Activated CD8-positive, alpha-beta T cell treated with anti-CD3 and anti-CD28 coated beads, Interleukin-2, amount 10 ng/mL, durations not matched to agents 7 days and 5 days (primary cell): ENCODE measurements around the gene PALD1. TPM values are rescaled to one million over a fixed set of nuclear protein-coding genes. Genes with fewer than 3 reads are reported as not detected.

ENCODE experiments used
- ATAC-seq: fragments of 150-1000 bp; cut with Tn5 transposase; one replicate; pipeline ENCODE4 v1.10.0; 2021; ENCODE audit warnings: moderate library complexity
- CTCF ChIA-PET: fragments of 350-600 bp; sonication (Branson Sonifier 250); formaldehyde crosslinking; loops from one replicate; lab custom pipeline; 2021; ENCODE audit warnings: antibody characterized with exemption; lab: Charles Lee
- POLR2A ChIA-PET: fragments of 350-600 bp; sonication (Branson Sonifier 250); formaldehyde crosslinking; loops from one replicate; lab custom pipeline; 2021; ENCODE audit warnings: antibody characterized with exemption; lab: Charles Lee
- DNase-seq: peaks from one replicate; pipeline ENCODE4 v3.0.0-alpha.2; 2020
- H3K27ac Mint-ChIP-seq: one replicate; pipeline ENCODE4 v1.8.0; 2021; ENCODE audit warnings: mild to moderate bottlenecking, mixed read lengths
- H3K27me3 Mint-ChIP-seq: one replicate; pipeline ENCODE4 v1.8.0; 2021; ENCODE audit warnings: low read depth, mixed read lengths
- H3K36me3 Mint-ChIP-seq: one replicate; pipeline ENCODE4 v1.8.0; 2021; ENCODE audit warnings: low read depth, mixed read lengths
- H3K4me1 Mint-ChIP-seq: one replicate; pipeline ENCODE4 v1.8.0; 2021; ENCODE audit warnings: low read depth, mixed read lengths
- H3K4me3 Mint-ChIP-seq: one replicate; pipeline ENCODE4 v1.8.0; 2021; ENCODE audit warnings: mild to moderate bottlenecking, mixed read lengths
- H3K9me3 Mint-ChIP-seq: one replicate; pipeline ENCODE4 v1.8.0; 2022; ENCODE audit warnings: mixed read lengths; ENCODE audit not compliant: insufficient read depth
- total RNA-seq, 2 experiments: library from RNA; stranded (reverse); gene quantifications; one replicate each; pipeline ENCODE4 v1.2.3, GENCODE V29; 2021

PALD1 gene
- total RNA-seq = 1 to 10 TPM; 6.2 to 6.5 TPM

DNA sequence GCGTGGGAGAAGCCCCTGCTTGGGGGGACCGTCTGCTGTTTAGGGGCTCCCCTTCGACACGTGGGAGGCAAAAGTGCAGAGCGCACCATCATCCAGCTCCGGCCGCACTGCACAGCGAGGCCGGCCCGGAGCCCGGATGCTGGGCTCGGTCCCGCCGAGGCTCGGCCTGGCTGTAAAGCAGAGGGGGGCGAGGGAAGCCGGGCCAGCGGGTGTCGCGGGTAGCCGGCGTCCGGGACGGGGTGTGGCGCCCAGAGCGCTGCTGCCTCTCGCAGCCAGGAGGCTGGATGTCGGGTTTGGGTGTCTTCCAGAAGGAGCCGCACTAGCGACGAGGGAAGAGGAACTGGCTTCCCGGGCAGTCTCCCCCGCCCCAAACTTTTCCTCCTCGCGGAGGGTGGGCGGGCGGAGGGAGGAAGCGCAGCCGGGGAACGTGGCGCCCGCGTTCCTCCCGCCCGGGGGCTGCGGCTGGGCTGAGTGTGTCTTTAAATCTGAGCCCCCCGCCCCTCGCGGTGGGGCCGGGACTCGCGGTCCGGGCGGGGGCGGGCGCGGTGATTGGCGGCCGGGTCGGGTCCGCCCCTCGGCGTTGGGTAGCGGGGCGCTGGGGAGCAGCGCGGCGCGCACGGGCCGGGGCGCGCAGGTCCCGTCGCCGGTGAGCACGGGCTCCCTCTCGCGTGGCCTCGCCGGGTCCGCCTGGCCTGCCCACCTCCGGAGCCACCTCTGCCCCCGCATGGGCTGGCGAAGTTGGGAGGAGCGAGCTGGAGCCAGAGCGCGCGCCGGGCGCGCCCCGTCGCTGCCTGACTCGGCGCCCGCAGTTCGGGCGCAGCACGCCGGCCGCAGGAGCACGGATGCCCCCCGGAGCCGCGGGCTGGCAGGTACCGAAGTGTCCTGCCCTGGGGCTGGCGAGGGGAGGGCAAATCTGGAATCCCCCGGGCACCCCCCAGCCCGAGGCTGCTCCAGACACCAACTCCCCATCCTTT is at the start of gene PALD1:
TSS of gene PALD1 (plus strand) at position 577 of the 974 bp plus-strand sequence. CDS start 47,185 bp downstream, outside the sequence.
- Mint-ChIP-seq H3K36me3 (peaks cover 2% of the 10 kb centered on the region), H3K27ac (peak within 1 kb of the TSS; percentile 75), H3K27me3 (peaks cover 32% of the 10 kb centered on the region), H3K4me1 (peaks cover 61% of the 10 kb centered on the region), H3K9me3 (no peaks in the 10 kb centered on the region), H3K4me3 (peak within 1 kb of the TSS; percentile 77)
- POLR2A ChIA-PET = interaction anchor here (1.0 to 2.3 kb wide), 4 partner anchors 10 to 308 kb away, joined by 3 to 8 read pairs (median 4); partner anchors contain the start of genes EIF4EBP2 and SAR1A
- CTCF ChIA-PET = interaction anchor here (3.1 kb wide), 1 partner anchor 17 kb away, joined by 19 read pairs; no protein-coding TSS in a partner anchor
- DNase-seq (peak; percentile 54), ATAC-seq (peak; percentile 52)

DNA sequence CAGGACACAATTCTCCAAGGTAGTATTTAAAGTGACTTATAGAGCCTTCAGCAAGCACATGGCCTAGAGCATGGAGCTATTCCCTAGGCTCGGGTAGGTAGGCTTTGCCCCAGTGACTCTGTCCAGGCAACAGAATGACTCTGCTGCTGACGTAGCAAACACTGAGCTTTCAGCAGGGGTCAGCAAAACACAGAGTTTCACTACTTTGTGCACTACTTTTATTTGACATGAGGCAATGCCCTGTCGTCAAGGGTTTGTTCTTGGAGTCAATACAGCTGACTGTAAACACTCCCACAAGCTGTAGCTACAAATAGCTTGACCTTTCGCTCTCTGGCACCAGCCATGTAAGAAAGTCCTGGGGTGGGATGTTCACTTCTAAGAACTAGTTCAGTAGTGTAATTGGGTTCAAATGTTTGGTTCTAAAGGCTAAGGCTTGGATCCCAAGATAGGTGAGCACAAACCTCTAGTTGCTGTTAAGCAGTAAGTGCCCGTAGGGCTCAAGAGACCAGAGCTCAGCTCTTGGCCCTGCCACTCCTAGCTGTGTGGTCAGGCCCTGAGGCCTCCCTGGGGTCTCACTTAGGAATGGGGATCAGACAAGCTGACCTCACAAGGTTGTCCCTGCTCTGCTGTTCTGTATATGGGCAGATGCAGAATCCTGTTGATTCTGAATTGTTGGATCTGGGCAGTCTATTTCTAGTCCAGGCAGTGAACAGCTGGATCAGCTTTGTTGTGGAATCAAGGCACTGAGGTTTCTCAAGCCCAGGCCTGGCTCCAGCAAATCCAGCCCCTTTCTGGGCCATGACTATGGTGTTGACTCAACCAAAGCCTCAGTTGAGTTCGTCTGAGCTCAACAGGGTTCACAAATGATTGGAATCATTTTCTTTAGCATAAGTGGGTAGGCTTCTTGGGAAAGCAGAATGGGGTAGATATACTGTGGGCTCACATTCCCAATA is 47.8 kb upstream of the PALD1 start:
- CTCF ChIA-PET = interaction anchor here (1.1 to 2.5 kb wide), 5 partner anchors 13 to 106 kb away, joined by 3 to 11 read pairs (median 4); no protein-coding TSS in a partner anchor
- Mint-ChIP-seq H3K4me1 (peaks cover 22% of the 10 kb centered on the region), H3K4me3 (no peak overlapping the region), H3K27me3 (no peaks in the 10 kb centered on the region), H3K9me3 (no peaks in the 10 kb centered on the region), H3K27ac (no peak overlapping the region), H3K36me3 (peaks cover 16% of the 10 kb centered on the region)
- DNase-seq (no peak), ATAC-seq (no peak)
- POLR2A ChIA-PET = interaction anchor here (0.7 to 1.6 kb wide), 2 partner anchors 11 to 440 kb away, joined by 3 read pairs; partner anchors contain the start of gene NODAL

DNA sequence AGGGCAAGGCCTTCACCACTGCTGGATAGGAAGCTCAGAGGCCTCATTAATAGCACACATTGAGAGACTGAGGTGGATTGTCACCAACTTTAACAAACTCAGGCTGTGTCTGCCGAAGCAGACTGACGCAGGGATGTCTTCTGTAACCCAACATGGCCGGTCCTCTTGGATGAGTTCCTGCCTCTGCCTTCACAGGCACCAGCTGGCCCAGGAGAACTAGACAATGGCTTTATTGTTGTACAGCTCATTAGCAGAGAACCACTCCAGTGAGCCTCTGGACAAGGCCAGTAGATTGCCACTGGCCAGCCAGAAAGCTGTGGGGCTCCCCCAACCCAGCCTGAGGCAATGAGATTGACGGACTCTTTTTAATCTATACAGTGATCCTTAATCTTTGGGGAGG is 46.5 kb upstream of the PALD1 start:
- Mint-ChIP-seq H3K27me3 (peaks cover 3% of the 10 kb centered on the region), H3K9me3 (no peaks in the 10 kb centered on the region), H3K4me1 (peaks cover 22% of the 10 kb centered on the region), H3K36me3 (peaks cover 11% of the 10 kb centered on the region), H3K4me3 (peak overlapping the region; percentile 44), H3K27ac (no peak overlapping the region)
- DNase-seq (no peak), ATAC-seq (no peak)
- CTCF ChIA-PET = interaction anchor here (0.7 to 2.5 kb wide), 5 partner anchors 14 to 68 kb away, joined by 3 to 11 read pairs (median 5); no protein-coding TSS in a partner anchor
- POLR2A ChIA-PET = interaction anchor here (0.9 to 1.6 kb wide), 2 partner anchors 10 kb away, joined by 3 read pairs; partner anchors contain the start of gene NODAL

DNA sequence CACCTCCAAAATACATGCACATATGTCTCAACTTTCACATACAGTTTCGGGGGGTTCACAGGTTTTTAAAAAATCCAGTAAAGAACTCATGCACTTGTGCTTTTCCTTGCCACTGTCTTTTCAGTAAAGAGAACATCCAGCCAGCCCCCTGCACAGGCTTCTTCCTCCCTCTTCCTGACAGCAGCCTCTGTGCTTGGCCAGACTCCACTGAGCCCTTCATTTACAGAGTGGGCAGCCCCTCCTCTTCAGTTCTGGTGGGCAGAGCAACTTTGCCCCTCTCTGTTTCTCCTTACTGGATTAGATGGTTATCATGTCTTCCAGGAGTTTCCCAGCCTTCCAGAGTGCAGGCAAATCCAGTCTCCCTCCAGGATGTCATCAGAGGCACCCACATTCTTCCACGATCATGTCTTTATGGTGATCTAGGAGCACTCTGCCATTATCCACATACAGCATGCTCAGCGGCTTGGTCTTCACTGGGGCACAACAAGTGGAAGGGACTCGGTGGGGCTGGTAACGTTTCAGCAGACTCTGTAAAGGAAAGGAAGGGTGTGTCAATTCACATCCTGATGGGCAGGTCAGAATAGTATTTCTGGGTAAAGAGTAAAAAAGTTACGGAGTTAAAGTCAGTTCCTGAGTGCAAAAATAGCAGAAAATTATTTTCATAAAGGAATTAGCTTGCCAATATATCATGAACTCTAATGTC is 45.9 kb upstream of the PALD1 start:
- Mint-ChIP-seq H3K9me3 (no peaks in the 10 kb centered on the region), H3K4me1 (peaks cover 22% of the 10 kb centered on the region)
- ATAC-seq = no peak

DNA sequence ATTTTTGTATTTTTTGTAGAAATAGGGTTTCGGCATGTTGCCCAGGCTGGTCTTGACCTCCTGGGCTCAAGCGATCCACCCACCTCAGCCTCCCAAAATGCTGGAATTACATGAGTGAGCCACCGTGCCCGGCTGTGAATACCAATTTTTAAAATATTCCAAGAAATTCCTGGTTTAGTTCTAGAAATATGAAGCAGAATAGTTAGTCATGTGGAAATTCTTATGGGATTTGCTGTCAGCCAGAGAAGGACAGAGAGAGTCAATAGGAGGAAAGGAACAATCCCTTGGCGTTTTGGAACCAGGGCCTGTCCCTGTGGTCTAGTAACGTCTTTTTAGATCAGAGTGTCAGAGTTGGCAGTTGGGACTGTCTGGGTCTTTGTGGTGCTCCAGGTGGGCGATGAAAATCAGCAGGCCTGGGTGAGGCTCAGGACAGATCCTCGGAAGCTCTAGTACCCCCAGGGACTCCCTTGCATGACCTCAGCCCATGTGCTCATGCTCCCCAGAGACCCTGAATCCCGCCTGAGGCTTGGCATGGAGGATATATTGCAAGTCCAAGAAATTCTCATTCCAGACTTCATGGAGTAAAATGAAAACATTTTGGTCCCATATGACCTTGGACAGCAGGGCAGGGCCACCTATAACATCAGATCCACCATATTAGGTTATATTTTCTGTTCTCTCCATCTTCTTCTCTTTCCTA is 44.8 kb upstream of the PALD1 start:
- ChIA-PET CTCF (interaction anchor here (1.2 to 1.9 kb wide), 3 partner anchors 13 to 69 kb away, joined by 3 to 7 read pairs (median 3); no protein-coding TSS in a partner anchor), POLR2A (no interaction called here)
- Mint-ChIP-seq H3K9me3 (no peaks in the 10 kb centered on the region), H3K4me3 (no peak overlapping the region), H3K36me3 (peaks cover 6% of the 10 kb centered on the region), H3K4me1 (peaks cover 22% of the 10 kb centered on the region), H3K27me3 (peaks cover 13% of the 10 kb centered on the region), H3K27ac (no peak overlapping the region)
- ATAC-seq (no peak), DNase-seq (no peak)

More for the DNA sequence above, 45.9 kb upstream of the PALD1 start:
- H3K4me3 Mint-ChIP-seq = peak overlapping the region; percentile 44
- ChIA-PET CTCF (interaction anchor here (1.2 to 2.5 kb wide), 6 partner anchors 14 to 69 kb away, joined by 3 to 11 read pairs (median 4); no protein-coding TSS in a partner anchor), POLR2A (interaction anchor here (0.6 to 0.9 kb wide), 3 partner anchors 11 to 1470 kb away, joined by 3 read pairs; no protein-coding TSS in a partner anchor)
- DNase-seq = no peak
- H3K27ac Mint-ChIP-seq = peak overlapping the region; percentile 63
- peaks cover 8% of the 10 kb centered on the region for H3K27me3 Mint-ChIP-seq
- H3K36me3 Mint-ChIP-seq = peaks cover 11% of the 10 kb centered on the region

DNA sequence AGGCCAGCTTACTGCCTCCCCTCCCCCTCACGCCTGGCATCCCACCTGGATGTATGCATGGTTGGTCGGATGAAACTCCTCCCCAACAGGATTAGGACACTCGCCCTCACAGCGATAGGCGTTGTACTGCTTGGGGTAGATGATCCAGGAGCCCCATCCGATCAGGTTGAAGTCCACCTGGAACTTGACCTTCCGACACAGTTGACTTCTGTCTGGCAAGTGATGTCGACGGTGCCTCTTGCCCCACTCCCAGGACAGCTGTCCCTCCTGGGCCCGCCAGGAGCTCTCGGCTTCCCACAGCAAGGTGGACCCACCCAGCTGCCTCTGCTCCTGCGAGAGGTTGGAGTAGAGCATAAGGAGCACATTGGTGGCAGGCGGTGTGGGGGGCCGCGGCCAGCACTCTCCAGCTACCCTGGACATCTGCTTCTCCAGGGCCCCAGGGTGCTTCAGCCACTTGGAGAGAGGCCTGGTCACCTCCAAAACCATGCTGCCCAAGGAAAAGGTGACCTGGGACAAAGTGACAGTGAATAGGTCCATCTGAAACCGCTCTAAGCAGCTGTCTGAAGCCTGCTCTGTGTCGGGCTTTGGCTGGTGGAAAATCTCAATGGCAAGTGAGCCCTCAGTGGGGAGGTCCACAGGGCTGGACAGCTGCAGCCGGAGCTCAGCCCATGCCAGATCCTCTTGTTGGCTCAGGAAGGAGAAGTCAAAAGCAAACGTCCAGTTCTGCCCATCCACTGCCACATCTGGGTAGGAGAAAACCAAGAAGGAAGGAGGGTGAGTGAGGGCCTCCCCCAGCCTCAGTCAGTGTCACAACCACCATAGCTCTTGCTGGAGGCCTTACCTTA is 43.1 kb upstream of the PALD1 start:
- ATAC-seq (no peak), DNase-seq (no peak)
- no peak overlapping the region for H3K27ac Mint-ChIP-seq
- ChIA-PET POLR2A (interaction anchor here (1.8 kb wide), 1 partner anchor 31 kb away, joined by 4 read pairs; the partner anchor contains the start of gene EIF4EBP2), CTCF (interaction anchor here (1.1 kb wide), 1 partner anchor 8 kb away, joined by 3 read pairs; no protein-coding TSS in a partner anchor)
- no peak overlapping the region for H3K4me3 Mint-ChIP-seq
- peaks cover 25% of the 10 kb centered on the region for H3K4me1 Mint-ChIP-seq
- peaks cover 28% of the 10 kb centered on the region for H3K27me3 Mint-ChIP-seq
- H3K36me3 Mint-ChIP-seq = no peaks in the 10 kb centered on the region
- H3K9me3 Mint-ChIP-seq = no peaks in the 10 kb centered on the region

DNA sequence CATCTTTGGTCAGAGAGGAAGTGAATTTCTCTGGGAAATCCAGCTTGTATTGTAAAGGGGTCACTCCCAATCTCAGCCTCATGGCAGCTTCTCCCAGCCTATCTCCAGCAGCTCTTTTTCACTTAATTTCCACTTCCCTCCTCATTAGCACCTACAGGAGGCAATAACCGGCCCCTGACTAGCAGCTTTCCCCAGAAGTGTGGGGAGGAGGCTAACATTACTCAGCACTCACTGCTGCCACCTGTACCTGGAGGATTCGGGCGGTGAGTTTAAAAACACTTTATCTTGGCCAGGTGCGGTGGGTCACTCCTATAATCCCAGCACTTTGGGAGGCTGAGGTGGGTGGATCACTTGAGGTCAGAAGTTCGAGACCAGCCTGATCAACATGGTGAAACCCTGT is 40.8 kb upstream of the PALD1 start:
- no peak for ATAC-seq
- no peaks in the 10 kb centered on the region for H3K9me3 Mint-ChIP-seq
- ChIA-PET CTCF (interaction anchor here (0.7 to 1.3 kb wide), 2 partner anchors 12 to 38 kb away, joined by 3 to 4 read pairs; no protein-coding TSS in a partner anchor), POLR2A (no interaction called here)
- no peak overlapping the region for H3K27ac Mint-ChIP-seq
- no peak for DNase-seq
- no peaks in the 10 kb centered on the region for H3K36me3 Mint-ChIP-seq
- peaks cover 48% of the 10 kb centered on the region for H3K27me3 Mint-ChIP-seq
- peaks cover 22% of the 10 kb centered on the region for H3K4me1 Mint-ChIP-seq
- H3K4me3 Mint-ChIP-seq = no peak overlapping the region

DNA sequence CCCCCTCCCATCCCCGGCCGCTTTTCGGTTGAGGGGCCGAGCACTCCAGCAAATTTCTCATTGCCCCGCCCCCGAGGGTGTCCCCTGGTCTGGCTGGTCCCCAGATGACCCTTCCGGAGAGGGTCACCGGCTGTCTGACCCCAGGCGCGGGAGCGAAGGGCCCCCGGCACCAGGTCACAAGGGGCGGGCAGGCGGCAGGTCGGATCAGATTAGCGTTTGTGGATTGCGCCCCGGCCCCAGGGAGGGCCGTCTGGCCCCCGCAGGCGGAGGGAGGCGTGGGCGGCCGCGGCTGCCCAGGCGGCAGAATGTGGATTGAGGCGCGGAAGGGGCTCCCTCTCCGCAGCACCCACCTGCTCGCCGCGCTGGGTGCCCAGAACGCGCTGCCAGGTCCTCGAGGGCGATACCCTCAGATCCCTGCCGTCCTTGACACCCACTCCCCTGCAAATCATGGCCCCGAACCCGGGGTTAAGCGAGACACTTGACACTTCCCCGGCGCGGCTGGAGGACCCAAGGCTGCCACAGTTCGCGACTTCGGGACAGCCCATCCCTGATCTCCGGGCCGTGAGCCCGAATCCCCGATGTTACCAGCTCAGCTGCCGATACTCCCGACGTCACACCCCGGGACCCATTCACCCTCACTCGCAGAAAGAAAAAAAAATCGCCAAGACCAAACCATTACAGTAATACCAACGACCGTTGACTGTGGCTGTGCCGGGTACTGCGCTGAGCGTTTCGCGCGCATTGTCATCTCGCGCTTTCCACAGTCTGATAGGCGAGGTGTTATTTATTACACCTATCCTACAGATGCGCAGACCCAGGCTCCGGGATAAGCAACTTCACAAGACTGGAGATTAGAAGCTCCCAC is 38.0 kb upstream of the PALD1 start:
- peak; percentile 65 for ATAC-seq
- ChIA-PET CTCF (interaction anchor here (1.5 kb wide), 1 partner anchor 34 kb away, joined by 4 read pairs; no protein-coding TSS in a partner anchor), POLR2A (no interaction called here)
- H3K27me3 Mint-ChIP-seq = peaks cover 60% of the 10 kb centered on the region
- H3K9me3 Mint-ChIP-seq = no peaks in the 10 kb centered on the region
- peak overlapping the region; percentile 40 for H3K4me3 Mint-ChIP-seq
- H3K27ac Mint-ChIP-seq = no peak overlapping the region
- no peaks in the 10 kb centered on the region for H3K36me3 Mint-ChIP-seq
- peak; percentile 26 for DNase-seq
- peaks cover 9% of the 10 kb centered on the region for H3K4me1 Mint-ChIP-seq
